GM18511 (cell line): ENCODE results near the gene DNAJB11.
"Not testable (repeated sequence)": the region's sequence is repeated elsewhere in the genome, so short reads cannot be mapped to it uniquely, and the experiment has no call there.

Source experiments
- ATAC-seq: cut with Tn5 transposase; IDR thresholded peaks from one replicate; pipeline ENCODE4 v1.9.1; 2021; ENCODE audit warnings: mild to moderate bottlenecking, moderate library complexity; ENCODE audit not compliant: unreplicated experiment

Gene DNAJB11

GRCh38 chr3:186617036-186617946 is 46.8 kb downstream of the DNAJB11 start:
- ATAC-seq = peak; percentile 94

GRCh38 chr3:186618318-186618938 is 47.9 kb downstream of the DNAJB11 start:
- no peak for ATAC-seq

DNA sequence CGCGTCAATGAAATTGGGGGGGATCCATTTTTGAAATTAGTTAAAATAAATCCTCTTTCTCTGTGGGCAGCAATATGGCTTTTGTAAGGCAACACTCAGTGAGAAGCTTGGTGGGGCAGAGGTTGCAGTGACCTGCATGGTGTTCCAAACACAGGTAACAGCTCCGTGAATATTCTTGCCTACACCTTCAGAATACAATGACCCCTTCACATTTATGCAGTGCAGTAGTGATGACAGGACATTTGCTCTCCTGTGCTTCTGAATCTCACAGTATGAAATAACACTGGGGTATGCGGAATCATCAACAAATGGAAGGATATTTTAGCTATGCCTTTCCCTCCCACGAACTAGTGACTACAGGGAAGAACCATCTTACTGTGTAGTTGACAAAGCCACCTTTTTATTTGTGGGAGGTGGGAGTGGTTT is 49.3 kb downstream of the DNAJB11 start:
- no peak for ATAC-seq

- ATAC-seq = no peak
Observed at GRCh38 chr3:186620213-186621092, 49.9 kb downstream of the DNAJB11 start.

DNA sequence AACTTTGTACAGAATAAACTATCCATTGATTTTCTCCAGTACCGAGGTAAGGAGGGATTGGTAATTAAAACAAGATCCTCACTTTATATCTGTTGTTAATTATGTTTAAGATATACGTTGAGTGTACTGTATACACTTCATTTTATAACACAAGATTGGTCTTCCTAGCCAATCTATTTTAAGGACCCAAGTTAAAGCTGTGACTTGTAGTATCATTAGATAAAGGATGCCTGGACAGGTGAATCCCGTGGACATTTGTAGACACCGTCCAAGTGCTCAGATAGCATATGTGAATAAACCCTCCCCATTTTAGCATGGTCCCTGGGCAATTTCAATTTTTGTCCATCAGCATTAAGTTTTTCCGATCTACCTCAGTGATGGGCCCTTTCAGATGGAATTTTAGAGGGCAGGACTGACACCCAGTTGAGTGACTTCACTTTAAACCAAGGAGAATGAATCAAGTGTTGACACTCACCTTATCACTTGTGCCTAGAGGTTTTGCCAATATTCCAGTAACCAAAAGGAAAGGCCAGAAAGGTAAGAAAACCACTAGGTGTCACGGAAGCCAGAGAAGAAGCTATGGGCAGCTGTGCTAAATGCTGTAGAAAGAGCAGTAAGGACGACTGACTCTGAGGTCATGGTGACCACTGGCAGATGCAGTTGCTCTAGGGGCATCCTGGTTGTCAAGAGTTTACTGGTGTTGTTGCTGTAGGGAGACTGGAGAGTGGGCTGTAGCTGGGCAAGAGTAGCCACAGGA is 51.6 kb downstream of the DNAJB11 start:
- ATAC-seq = no peak

GRCh38 chr3:186622651-186623310 is 52.3 kb downstream of the DNAJB11 start:
- no peak for ATAC-seq

- no peak for ATAC-seq
Observed at GRCh38 chr3:186624598-186624997, 54.1 kb downstream of the DNAJB11 start.

DNA sequence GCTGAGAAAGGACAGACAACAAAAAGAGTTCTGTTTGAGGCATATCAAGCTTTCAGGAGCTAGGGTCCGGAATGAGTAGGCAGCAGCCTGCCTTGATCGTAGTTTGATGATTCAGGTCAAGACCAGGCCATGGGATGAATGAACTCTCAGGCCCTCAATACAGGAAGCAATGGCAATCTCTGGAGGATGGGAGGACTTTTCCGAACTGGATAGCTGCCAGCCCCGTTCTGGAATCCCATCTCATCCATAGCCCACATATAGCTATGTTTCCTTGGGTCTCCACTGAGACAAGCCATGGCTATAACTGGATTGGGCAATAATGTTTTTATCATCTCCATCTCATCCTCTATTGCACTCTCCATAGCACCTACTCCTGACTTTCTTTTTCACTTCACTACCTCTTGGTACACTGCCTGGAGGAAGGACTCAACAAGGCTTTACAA is 55.1 kb downstream of the DNAJB11 start:
- no peak for ATAC-seq

DNA sequence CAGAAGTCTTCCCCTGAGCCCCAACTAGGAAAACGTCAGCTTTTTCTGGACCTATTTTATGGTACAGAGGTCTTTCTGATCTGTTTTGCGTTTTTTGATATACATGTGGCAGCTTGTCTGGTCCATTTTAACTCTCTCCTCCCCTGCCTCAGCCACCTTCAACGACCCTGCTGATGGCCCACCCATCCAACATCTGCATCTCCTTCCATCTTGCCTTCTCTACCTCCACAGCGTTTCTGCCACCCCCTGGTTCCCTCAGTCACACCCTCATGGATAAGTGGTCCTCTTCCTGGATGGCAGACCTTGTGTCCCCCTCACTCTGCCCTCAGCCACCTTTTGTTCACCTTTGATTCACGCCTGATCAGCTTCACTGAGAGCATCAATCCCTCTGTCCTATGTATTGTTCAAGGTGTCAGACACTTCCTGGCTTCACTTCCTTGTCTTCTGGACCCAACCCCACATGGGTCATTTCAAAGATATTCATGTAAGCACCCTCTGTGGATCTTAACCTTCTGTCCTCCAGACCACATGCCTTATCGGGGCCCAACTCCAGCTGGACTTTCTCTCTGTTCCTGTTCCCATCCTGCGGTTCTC is 55.8 kb downstream of the DNAJB11 start:
- ATAC-seq = no peak

DNA sequence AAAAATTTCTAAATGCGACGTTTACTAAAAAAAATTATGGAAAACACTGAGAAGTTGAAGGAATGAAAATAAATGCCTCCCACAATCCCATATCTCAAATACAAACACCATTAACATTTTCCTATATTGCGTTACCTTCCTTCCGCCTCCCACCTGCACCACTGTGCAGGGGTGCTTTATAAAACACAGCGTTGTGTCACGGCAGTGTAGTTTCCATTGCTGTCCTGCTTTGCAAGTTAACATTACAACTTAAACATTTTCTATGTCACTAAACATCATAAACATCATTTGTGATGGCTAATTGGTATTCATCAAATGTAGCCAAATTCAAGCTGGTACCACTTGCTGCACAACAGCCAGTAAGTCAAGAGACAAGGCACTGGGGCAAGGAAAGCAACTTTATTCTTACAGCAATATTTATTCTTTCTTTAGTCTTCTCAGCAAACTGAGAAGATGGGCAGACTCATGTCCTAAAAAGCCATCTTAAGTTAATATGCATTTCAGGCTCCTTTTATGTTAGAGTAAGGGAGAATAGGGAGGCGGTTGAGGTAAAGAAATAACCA is 57.4 kb downstream of the DNAJB11 start:
- ATAC-seq = no peak

DNA sequence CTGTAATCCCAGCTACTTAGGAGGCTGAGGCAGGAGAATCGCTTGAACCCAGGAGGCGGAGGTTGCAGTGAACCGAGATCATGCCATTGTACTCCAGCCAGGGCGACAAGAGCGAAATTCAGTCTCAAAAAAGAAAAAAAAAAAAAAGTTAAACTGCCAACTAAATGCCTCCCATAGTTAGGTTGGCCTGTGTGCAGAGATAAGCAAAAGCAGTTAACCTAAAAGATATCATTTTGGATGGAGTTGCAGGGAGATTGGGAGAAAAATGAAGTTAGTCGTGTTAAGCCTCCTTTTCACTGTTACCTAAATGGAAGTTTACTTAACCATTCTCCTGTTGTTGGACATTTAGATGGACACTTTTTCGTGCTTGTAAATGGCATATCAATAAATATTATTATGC is 58.2 kb downstream of the DNAJB11 start:
- ATAC-seq = no peak

GRCh38 chr3:186630950-186631641 is 60.6 kb downstream of the DNAJB11 start:
- no peak for ATAC-seq

GRCh38 chr3:186633481-186633880 is 63.0 kb downstream of the DNAJB11 start:
- ATAC-seq = no peak

- not testable (repeated sequence) for ATAC-seq
Observed at GRCh38 chr3:186634207-186634606, 63.7 kb downstream of the DNAJB11 start.
